GM21723 (cell line): Measurements from ENCODE around the gene IFIT2.
"Not testable (repeated sequence)": the region's sequence is repeated elsewhere in the genome, so short reads cannot be mapped to it uniquely, and the experiment has no call there.

Experiments
- ATAC-seq: cut with Tn5 transposase; IDR thresholded peaks from one replicate; pipeline ENCODE4 v1.9.1; 2021; ENCODE audit warnings: mild to moderate bottlenecking, moderate library complexity; ENCODE audit not compliant: unreplicated experiment

The IFIT2 gene

DNA sequence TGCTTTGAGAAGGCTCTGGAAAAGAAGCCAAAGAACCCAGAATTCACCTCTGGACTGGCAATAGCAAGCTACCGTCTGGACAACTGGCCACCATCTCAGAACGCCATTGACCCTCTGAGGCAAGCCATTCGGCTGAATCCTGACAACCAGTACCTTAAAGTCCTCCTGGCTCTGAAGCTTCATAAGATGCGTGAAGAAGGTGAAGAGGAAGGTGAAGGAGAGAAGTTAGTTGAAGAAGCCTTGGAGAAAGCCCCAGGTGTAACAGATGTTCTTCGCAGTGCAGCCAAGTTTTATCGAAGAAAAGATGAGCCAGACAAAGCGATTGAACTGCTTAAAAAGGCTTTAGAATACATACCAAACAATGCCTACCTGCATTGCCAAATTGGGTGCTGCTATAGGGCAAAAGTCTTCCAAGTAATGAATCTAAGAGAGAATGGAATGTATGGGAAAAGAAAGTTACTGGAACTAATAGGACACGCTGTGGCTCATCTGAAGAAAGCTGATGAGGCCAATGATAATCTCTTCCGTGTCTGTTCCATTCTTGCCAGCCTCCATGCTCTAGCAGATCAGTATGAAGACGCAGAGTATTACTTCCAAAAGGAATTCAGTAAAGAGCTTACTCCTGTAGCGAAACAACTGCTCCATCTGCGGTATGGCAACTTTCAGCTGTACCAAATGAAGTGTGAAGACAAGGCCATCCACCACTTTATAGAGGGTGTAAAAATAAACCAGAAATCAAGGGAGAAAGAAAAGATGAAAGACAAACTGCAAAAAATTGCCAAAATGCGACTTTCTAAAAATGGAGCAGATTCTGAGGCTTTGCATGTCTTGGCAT, 4.8 kb downstream of the IFIT2 start:
- ATAC-seq, result no peak

DNA sequence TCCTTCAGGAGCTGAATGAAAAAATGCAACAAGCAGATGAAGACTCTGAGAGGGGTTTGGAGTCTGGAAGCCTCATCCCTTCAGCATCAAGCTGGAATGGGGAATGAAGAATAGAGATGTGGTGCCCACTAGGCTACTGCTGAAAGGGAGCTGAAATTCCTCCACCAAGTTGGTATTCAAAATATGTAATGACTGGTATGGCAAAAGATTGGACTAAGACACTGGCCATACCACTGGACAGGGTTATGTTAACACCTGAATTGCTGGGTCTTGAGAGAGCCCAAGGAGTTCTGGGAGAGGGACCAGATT, 5.4 kb downstream of the IFIT2 start:
- no peak for ATAC-seq

DNA sequence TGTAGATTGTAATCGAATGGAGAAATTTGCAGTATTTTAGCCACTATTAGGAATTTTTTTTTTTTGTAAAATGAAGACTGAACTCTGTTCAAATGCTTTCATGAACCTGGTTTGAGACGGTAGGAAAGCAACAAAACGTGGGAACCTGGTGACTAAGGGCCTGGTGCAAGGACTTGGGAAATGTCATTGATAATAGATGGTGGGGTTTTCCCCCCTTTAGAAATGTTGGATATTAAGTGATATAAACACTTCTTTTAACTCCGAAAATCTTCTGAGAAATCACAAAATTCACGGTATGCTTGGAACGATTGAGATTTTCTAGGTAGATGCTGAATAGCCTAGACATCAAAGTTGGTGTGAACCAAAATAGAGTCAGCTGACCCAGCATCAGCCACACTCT, 6.4 kb downstream of the IFIT2 start:
- ATAC-seq, result no peak

DNA sequence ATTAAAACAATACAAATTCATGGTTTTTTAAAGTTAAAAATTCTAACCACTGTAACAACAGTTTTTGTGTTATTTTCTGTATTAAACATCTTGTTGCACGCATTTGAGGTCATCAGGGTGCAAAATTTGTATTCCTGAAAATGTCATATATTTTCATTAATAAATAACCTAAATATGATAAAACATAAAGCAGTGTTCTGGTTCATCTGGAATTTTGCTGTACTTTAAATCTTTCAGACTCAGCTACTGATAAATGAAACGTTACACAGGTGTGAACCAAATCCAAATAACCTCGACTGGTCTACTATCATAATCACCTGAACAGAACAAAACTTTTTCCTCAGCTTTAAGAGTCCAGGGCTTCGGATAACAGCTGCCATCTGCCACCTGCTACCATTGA, 6.9 kb downstream of the IFIT2 start:
- no peak for ATAC-seq

DNA sequence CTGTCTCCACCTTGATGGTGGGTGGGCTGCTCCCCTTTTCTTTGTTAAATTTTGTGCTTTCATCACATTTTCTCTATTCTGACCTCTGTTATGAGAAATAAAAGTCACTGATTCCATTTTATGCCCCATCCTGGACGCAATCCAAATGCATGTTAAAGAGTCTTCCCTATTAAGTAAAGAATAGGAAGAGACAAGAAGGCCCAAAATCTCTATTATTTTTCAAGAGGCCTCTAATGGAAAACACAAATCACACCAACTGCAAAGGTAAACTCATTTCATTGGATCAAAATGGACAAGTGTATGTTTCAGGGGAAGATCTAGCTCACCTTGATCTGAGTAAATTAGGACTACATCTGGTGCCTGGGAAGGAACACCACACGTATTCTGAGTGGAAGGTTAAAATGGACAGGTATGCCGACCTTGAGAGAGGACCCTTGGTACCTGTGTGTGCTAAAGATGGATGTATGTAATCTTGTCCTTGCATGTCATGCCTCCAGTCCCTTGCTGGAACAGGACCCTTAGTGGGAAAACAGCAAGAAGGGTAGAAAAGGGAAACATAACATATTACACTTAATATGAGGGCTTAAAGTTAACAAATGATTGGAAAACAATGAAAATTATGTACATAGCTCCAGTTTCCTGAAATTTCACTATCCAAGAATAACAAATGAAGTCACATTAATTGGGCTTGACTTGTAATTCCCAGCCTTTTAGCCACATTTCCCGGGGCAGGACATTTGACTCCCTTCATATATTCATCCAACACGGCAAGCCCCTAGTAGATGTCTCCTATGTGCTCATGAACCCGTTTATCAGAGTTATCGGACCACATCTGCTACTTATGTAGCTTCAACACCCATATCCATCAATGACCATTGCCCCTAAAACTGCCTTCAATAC, 7.6 kb downstream of the IFIT2 start:
- no peak for ATAC-seq

DNA sequence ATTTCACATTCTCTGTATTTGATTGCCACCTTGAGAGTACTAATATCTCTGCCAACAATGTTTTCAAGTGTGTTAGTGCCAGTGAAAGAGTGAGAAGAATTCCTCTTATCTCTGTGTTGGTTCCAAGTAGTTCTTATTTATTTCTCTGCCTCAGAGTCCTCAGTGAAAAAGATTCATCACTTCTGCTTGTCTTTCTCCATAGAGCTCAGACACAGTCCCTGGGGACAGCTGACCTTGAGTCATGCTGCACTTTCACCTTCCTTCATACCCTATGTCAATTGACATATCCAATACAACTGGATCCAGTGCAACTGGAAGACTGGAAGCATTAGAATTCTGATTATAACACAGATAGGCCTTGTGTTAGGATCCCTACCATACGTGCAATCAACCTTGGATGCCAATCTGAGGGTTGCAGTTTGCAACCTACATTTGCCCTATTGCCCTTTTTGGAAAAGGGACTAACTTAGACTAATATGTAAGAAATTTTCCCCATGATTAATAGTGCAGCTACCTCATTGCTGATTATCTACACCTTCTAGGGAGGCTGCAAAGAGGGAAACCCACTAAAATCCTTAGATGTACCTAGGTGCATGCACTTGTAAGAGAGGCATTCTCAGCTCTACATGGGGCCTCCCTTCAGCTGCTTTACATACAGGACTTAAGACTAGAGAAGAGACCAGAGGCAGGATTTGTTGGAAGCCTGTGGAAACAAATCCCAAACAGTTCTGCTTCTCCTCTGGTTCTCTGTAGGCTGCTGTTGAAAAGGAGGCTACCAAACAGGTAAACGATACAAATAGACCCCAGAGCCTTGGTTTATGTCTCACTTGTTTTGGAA, 8.4 kb downstream of the IFIT2 start:
- ATAC-seq, result no peak

DNA sequence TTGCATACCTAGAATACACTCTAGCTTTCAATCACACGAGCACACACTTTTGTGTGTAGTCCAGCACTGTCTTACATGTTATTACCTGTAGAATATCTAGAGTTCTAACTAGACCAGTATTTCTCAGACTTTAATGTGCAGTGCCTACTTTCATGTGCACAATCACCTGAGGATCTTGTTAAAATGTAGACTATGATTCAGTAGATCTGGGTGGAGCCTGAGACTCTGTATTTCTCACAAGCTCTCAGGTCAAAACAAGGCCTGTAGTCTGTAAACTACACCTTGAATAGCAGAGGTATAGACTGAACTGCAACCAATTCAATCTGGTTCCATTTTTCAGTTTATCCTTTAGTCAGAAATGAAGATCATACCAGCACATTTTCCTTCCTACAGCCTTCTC, 11.1 kb downstream of the IFIT2 start:
- no peak for ATAC-seq

DNA sequence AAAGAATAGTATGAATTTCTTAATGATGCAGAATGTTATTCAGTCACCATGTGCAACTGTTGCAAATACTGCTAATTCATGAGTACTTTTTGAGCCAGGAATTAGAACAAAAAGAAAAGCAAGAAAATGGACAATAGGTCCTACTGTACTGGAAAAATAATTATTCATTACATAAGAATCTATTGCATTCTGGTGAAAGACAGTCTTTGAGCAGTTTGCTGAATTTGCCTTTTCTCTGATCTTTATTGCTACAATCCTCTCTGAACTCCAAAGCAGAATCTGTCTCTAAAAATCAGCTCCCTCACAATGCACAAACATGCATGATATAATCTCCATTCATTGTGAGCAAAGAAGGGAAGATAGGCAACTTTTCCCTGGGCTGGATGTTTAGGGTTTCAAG, 12.8 kb downstream of the IFIT2 start:
- no peak for ATAC-seq

DNA sequence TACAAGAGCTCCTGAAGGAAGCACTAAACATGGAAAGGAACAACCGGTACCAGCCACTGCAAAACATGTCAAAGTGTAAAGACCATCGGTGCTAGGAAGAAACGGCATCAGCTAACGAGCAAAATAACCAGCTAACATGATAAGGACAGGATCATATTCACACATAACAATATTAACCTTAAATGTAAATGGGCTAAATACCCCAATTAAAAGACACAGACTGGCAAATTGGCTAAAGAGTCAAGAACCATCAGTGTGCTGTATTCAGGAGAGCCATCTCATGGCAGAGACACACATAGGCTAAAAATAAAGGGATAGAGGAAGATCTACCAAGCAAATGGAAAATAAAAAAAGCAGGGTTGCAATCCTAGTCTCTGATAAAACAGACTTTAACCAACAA, 16.2 kb downstream of the IFIT2 start:
- not testable (repeated sequence) for ATAC-seq

DNA sequence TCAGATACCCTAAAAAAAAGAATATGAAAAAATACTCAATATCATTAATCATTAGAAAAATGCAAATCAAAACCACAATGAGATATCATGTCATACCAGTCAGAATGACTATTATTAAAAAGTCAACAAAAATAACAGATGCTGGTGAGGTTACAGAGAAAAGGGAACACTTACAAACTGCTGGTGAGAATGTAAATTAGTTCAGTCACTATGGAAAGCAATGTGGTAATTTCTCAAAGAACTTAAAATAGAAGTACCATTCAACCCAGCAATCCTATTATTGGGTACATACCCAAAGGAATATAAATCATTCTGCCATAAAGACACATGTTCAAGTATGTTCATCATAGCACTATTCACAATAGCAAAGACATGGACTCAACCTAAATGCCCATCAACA, 23.2 kb downstream of the IFIT2 start:
- ATAC-seq, result not testable (repeated sequence)

DNA sequence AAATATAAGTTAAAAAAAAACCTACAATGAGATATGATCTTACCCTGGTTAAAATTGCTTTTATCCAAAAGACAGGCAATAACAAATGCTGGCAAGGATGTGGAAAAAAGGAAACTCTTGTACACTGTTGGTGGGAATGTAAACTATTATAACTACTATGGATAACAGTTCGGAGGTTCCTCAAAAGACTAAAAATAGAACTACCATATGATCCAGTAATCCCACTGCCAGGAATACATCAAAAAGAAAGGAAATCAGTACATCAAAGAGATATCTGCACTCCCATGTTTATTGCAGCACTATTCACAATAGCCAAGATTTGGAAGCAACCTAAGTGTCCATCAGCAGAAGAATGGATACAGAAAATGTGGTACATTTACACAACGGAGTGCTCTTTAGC, 24.0 kb downstream of the IFIT2 start:
- not testable (repeated sequence) for ATAC-seq

DNA sequence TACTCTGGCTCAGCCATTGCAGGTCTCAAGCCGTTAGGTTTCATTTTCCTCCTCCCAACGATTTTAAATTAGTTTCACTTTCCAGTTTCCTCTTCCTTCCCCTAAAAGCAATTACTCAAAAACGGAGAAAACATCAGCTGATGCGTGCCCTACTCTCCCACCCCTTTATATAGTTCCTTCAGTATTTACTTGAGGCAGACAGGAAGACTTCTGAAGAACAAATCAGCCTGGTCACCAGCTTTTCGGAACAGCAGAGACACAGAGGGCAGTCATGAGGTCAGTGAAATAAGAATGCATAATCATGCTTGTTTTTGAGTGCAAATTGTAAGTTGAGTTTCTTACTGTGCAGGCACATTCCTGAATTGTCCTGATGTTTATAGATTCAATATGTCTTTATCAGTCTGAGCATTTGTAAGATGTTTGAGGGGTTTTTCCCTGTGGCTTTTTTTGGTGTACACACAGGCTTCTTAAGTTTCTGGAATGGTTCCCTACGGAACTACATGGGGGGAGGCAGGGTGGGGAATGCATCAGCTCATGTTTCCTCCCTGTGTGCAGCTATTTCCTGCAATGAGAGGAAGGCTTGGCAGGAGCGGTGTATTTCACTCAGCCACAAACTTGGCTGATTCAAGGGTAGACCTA, 26.1 kb downstream of the IFIT2 start, which contains the start of gene IFIT3:
Gene IFIT3 (plus strand): TSS at position 195 of the 639 bp plus-strand sequence. CDS start 77 bp downstream, at position 272.
- ATAC-seq, result no peak

DNA sequence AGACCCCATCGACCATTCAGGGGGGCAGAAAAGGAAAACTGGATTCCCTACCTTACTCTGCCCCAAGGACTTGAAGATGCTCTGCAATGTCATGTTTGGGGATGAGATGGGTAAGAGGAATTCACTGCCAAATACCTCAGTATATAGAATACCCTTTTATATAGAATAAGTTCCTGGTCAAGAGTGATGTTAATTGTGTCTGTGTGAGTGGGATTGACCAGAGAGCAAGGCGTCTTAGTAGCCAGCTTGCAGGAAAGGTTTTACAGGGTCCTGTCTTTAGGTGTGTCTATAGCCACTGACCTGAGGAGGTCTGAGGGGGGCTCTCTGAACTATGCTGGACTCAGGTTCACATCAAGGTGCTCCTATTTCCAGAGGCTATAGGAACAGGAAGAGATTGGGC, 27.3 kb downstream of the IFIT2 start:
- ATAC-seq, result no peak

DNA sequence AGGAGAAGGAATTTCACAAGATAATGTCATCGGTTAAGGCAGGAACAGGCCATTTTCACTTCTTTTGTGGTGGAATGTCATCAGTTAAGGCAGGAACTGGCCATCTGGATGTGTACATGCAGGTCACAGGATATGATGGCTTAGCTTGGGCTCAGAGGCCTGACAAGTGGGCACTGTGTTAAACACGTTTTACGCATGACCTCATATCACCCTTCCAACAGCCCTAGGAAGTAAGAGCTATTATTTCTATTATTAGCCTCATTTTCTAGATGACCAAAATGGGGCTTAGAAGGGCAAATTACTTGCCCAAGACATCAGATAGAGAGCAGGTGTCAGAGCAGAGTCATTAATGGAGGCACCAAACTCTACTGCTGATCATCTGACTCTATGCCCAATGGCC, 28.2 kb downstream of the IFIT2 start:
- not testable (repeated sequence) for ATAC-seq

DNA sequence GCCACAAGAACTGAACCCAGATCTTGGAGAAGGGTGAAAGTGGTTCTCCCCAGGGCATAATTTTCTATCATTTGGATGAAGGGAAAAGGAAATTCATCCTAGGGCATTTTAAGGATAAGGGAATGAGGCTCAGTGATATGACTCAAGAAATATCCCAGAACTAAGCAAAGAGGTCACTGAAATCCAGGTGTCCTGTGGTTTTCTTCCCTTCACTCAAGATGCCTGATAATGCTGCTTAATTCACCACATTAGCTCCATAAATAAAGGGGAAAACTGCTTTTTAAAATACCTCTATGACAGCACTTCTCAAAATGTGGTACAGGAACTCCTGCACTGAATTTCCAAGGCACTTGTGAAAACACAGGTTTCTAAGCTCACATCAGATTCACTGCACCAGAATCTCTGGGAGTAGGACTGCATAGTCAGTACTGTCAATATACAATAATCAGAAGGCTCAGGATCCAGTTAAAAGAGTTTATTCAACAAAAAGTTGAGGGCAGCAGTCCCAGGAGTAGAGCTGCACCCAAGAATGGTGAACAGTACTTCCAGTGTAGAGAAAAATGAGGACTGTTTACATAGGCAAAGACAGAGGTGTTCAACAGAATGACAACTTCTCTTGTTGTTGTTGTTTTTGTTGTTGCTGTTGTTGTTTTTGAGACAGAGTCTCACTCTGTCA, 28.8 kb downstream of the IFIT2 start:
- ATAC-seq, result no peak

DNA sequence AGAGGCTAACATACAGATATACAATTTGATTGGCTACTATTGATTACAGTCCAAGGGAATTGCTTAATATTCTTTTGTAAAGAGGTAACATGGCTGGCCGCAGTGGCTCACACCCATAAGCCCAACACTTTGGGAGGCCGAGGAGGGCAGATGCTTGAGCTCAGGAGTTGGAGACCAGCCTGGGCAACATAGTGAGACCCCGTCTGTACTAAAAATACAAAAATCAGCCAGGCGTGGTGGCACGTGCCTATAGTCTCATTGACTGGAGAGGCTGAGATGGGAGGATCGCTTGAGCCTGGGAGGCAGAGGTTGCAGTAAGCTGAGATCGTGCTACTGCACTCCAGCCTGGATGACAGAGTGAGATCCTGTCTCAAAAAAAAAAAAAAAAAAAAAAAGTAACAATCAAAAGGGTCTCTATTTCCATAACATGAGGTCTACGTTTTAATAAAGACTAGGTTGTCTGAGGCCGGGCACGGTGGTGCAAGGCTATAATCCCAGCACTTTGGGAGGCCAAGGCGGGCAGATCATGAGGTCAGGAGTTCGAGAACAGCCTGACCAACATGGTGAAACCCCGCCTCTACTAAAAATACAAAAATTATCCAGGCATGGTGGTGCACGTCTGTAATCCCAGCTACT, 29.8 kb downstream of the IFIT2 start:
- ATAC-seq, result not testable (repeated sequence)

DNA sequence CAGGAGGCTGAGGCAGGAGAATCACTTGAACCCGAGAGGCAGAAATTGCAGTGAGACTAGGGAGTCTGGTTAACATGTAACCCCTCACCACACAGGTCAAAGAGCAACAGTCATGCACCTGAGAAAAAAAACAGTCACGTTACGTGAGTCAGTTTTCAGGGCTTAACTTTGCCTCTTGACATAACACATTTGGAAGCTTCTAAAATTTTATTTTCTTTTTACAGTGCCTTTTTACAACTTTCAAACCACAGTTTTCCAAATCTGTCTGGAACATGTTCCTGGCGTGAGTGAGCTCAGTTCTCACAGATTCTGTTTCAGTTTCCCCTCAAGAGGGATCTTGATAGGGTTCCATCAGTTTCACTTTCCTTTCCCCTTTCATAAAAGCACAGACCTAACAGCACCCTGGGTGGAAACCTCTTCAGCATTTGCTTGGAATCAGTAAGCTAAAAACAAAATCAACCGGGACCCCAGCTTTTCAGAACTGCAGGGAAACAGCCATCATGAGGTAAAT, 30.3 kb downstream of the IFIT2 start:
- ATAC-seq, result peak; percentile 55

DNA sequence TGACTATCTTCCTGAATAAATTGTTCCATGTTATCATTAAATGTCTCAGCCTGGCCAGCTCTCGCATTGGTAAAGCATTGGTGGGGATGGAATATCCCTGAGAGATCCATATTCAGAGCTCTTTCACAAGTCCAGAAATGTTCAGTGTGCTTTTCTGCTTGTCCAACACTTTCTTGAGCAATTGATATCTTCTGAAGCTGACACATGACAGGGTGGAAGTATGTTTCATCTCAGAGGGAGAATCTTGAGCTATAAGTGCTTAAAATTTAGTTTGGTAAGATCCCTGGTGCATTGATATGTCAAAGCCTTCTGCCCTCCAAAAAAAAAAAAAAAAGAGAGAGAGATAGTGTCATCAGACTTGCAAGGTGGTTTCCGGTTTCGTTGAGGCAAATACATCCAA, 33.4 kb downstream of the IFIT2 start:
- no peak for ATAC-seq

DNA sequence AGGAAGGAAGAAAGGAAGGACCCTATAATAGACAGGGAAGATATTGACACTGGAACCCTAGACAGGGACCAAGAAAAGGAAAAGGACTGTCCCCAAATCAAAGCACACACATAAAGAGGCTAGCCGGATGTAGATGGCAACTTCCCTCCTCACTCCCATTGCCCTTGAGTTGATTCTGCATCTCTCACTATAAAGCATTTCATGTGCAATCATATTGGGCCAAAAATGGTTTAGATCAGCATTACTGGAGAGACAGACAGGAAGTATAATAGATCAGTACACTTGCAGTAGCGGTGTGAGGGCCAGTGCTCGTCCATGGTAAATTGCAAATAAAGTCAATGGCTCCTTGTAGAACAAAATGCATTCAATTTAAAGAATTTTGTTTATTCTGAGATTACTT, 34.4 kb downstream of the IFIT2 start:
- ATAC-seq, result no peak
